Lower lobe of right lung (tissue), 2 donors: ENCODE results near the gene NKX2-2. TPM values are rescaled to one million over a fixed set of nuclear protein-coding genes. Genes with fewer than 3 reads are reported as not detected.

Source experiments
- ATAC-seq, 2 donors: fragments of 200-7000 bp; cut with Tn5 transposase; one replicate each; pipeline ENCODE4 v1.9.1; 2020 to 2022; ENCODE audit warnings: mild to moderate bottlenecking in 2 of 2, moderate library complexity in 2 of 2
- DNase-seq: peaks from one replicate; pipeline ENCODE4 v3.0.0-alpha.2; 2020
- H3K27ac ChIP-seq: fragments of 200-600 bp; one replicate; pipeline ENCODE4 v1.8.0; 2022
- H3K27me3 ChIP-seq: fragments of 200-600 bp; one replicate; pipeline ENCODE4 v1.8.0; 2022; ENCODE audit warnings: low read depth
- H3K36me3 ChIP-seq: fragments of 200-600 bp; one replicate; pipeline ENCODE4 v1.8.0; 2022; ENCODE audit warnings: mild to moderate bottlenecking
- H3K4me1 ChIP-seq: fragments of 200-600 bp; one replicate; pipeline ENCODE4 v1.8.0; 2022
- H3K4me3 ChIP-seq: fragments of 200-600 bp; one replicate; pipeline ENCODE4 v1.8.0; 2022; ENCODE audit warnings: mild to moderate bottlenecking
- H3K9me3 ChIP-seq: fragments of 200-600 bp; one replicate; pipeline ENCODE4 v1.8.0; 2022
- CTCF ChIP-seq: fragments of 200-600 bp; IDR thresholded peaks from one replicate; pipeline ENCODE4 v1.8.0; 2022; ENCODE audit warnings: antibody characterized with exemption, mild to moderate bottlenecking
- intact Hi-C: fragments of 100-400 bp; cut with DNase I; formaldehyde crosslinking; loops from one replicate; pipeline ENCODE4 v1.11.0; 2022
- total RNA-seq: library from RNA; stranded (reverse); fragmentation: NEBNext Ultra II Directional; extraction: Animal tissue kit (Norgen Biotek cat#: 25700); gene quantifications from one replicate; pipeline ENCODE4 v1.2.1, GENCODE V29; 2021
- donor health status: DM: no; HTN: yes; CAD: no; lungs with severe emphysema.

NKX2-2 gene
- total RNA-seq, 1 donor from 2014 or later = not detected

GRCh38 chr20:21509597-21510371, 4.1 kb downstream of the NKX2-2 start:
- ATAC-seq (no peak), DNase-seq (peak; percentile 37)
- no peaks in the 10 kb centered on the region for H3K9me3 ChIP-seq
- TF ChIP-seq CTCF = no peak
- H3K4me3 ChIP-seq = peak overlapping the region; percentile 46
- H3K27ac ChIP-seq = no peak overlapping the region
- peaks cover 72% of the 10 kb centered on the region for H3K4me1 ChIP-seq
- no peaks in the 10 kb centered on the region for H3K36me3 ChIP-seq
- intact Hi-C loops = loop anchor here (5.0 kb wide), 1 partner anchor 272 kb away; no protein-coding TSS in a partner anchor
- H3K27me3 ChIP-seq = peaks cover 98% of the 10 kb centered on the region

GRCh38 chr20:21509079-21509596, 4.7 kb downstream of the NKX2-2 start:
- no peak overlapping the region for H3K4me3 ChIP-seq
- no peak for TF ChIP-seq CTCF
- no peak overlapping the region for H3K27ac ChIP-seq
- DNase-seq (no peak), ATAC-seq (no peak)
- H3K27me3 ChIP-seq = peaks cover 98% of the 10 kb centered on the region
- no peaks in the 10 kb centered on the region for H3K36me3 ChIP-seq
- no peaks in the 10 kb centered on the region for H3K9me3 ChIP-seq
- intact Hi-C loops = loop anchor here (5.0 kb wide), 1 partner anchor 272 kb away; no protein-coding TSS in a partner anchor
- H3K4me1 ChIP-seq = peaks cover 67% of the 10 kb centered on the region

DNA sequence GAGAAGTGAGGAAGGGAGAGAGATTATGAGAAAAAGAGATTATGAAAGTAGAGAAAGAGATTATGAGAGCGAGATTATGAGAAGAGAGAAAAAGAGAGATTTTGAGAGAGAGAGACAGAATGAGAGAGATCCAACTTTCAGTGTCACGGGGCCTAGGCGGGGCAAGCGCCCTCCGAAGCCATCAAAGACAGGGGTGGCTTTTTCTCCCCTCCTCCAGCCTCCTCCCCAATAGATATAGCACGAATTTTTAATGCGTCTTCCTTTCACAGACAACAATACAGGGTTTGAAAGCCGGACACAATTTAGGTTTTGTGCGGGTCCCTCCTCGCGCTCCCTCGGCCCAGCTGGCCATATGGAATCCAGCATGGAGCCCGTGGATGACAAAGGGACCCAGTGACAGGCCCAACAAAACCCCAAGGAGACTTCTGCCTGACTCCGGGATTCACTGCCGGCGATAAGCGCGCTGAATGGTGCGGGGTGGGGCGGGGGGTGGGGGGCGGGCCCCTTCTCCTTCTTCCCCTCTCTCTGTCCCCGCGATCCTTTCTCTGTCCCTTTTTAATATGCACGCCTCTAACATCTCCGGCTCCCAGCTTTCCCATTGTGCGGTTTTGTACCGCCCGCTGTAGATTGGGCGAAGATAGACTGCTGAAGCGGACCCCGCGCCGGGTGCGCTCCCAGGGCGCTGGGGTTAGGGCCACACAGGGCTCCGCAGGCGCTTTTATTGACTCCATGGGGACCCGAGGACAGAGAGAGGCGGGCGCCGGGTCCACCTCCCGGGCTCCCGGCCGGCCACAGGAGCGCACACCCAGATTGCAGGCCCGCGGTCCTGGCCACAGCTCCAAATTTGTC, 5.4 kb downstream of the NKX2-2 start:
- Histone ChIP-seq H3K4me3 (no peak overlapping the region), H3K27ac (no peak overlapping the region), H3K36me3 (no peaks in the 10 kb centered on the region), H3K27me3 (peaks cover 98% of the 10 kb centered on the region), H3K9me3 (no peaks in the 10 kb centered on the region), H3K4me1 (peaks cover 62% of the 10 kb centered on the region)
- no peak for TF ChIP-seq CTCF
- no peak for DNase-seq
- intact Hi-C loops = loop anchor here (5.0 kb wide), 1 partner anchor 271 kb away; no protein-coding TSS in a partner anchor
- no peak for ATAC-seq

GRCh38 chr20:21507400-21508229, 6.2 kb downstream of the NKX2-2 start:
- no peak overlapping the region for H3K4me3 ChIP-seq
- DNase-seq = no peak
- no peak for ATAC-seq
- intact Hi-C loops = loop anchor here (5.0 kb wide), 1 partner anchor 270 kb away; no protein-coding TSS in a partner anchor
- no peaks in the 10 kb centered on the region for H3K36me3 ChIP-seq
- peaks cover 94% of the 10 kb centered on the region for H3K27me3 ChIP-seq
- H3K27ac ChIP-seq = no peak overlapping the region
- H3K9me3 ChIP-seq = no peaks in the 10 kb centered on the region
- H3K4me1 ChIP-seq = peaks cover 53% of the 10 kb centered on the region
- no peak for TF ChIP-seq CTCF
